ENCODE data around the gene EFTUD2. TPM values are rescaled to one million over a fixed set of nuclear protein-coding genes. Genes with fewer than 3 reads are reported as not detected.

Gene EFTUD2
- total RNA-seq, 1 experiment from 2014 or later = 150 TPM

- intact Hi-C loops (cut with micrococcal nuclease) = no loop called here
- Histone ChIP-seq H3K9ac (ENCODE audit: low read length) (no peak overlapping the region), H3K27ac (ENCODE audit: low read depth, low read length) (no peak overlapping the region), H2AFZ (ENCODE audit: low read depth, low read length, poor library complexity, severe bottlenecking) (no peak overlapping the region), H4K20me1 (ENCODE audit: insufficient read depth) (peaks cover 19% of the 10 kb centered on the region; the same call in 1 of the 2 replicates), H3K36me3 (ENCODE audit: control insufficient read depth in 1 of 2, insufficient read depth in 2 of 2, low read length in 2 of 2) (peaks cover 38 to 40% of the 10 kb centered on the region in 2 experiments), H3K79me2 (ENCODE audit: insufficient read depth, low read length) (peaks cover 78% of the 10 kb centered on the region), H3K27me3 (ENCODE audit: insufficient read depth, low read length) (no peaks in the 10 kb centered on the region), H3K4me3 (replicated peaks in 1 of 2; ENCODE audit: low read depth in 1 of 2, low read length in 2 of 2) (no peak overlapping the region), H3K4me1 (ENCODE audit: control insufficient read depth in 1 of 2, insufficient read depth in 2 of 2, low read length in 2 of 2) (0 out of 4 replicates have a peak, but pooled peaks cover 0 to 4% of the 10 kb centered on the region in 2 experiments), H3K4me2 (ENCODE audit: low read length) (no peak overlapping the region), H3K9me2 (ENCODE audit: insufficient read depth) (no peaks in the 10 kb centered on the region), H3K9me3 (ENCODE audit: control insufficient read depth in 1 of 2, insufficient read depth in 1 of 2, low read depth in 1 of 2, low read length in 2 of 2) (no peaks in the 10 kb centered on the region)
- no peak for DNase-seq (ENCODE audit: low read depth, low spot score)
- POLR2A ChIA-PET = no interaction called here
- RAD21 ChIA-PET (ENCODE audit: low non-redundant PET in 1 of 2, low total read pairs in 2 of 2, uncharacterized antibody in 2 of 2, unreplicated experiment in 2 of 2) = no interaction called here
- CTCF ChIA-PET = interaction anchor here (1.1 kb wide), 1 partner anchor 15 kb away, joined by 3 read pairs; no protein-coding TSS in a partner anchor
- no peak for ATAC-seq
- TF ChIP-seq MAX (IDR thresholded peaks at IDR 0.05) = no peak
- TF ChIP-seq POLR2AphosphoS5 (IDR thresholded peaks at IDR 0.05; ENCODE audit: low read depth, low read length) = no peak
- no peak for TF ChIP-seq SP1 (IDR thresholded peaks at IDR 0.05; ENCODE audit: low read depth)
- TF ChIP-seq YY1 (IDR thresholded peaks at IDR 0.05; ENCODE audit: extremely low read depth, insufficient replicate concordance, low read depth, low read length) = no peak
- TF ChIP-seq POLR2A (IDR thresholded peaks at IDR 0.05; ENCODE audit: borderline replicate concordance, extremely low read depth, insufficient read depth, insufficient read length) = no peak
- TF ChIP-seq CTCF (IDR thresholded peaks at IDR 0.05 in 2 of 3, conservative IDR thresholded peaks at IDR 0.05 in 1 of 3; ENCODE audit: borderline replicate concordance in 1 of 3, insufficient read depth in 1 of 3, low read depth in 2 of 3, low read length in 2 of 3) = no peak
- no peak for TF ChIP-seq TCF7L2 (IDR thresholded peaks at IDR 0.05; ENCODE audit: borderline replicate concordance, extremely low read depth, insufficient read depth, insufficient read length)
- no peak for TF ChIP-seq REST (IDR thresholded peaks at IDR 0.05; ENCODE audit: low read depth)
- no peak for TF ChIP-seq ZFX (IDR thresholded peaks at IDR 0.05)
- TF ChIP-seq CBX3 (IDR thresholded peaks at IDR 0.05; ENCODE audit: low read depth) = no peak
- TF ChIP-seq CEBPB (IDR thresholded peaks at IDR 0.05; ENCODE audit: low read depth) = no peak
- TF ChIP-seq RAD21 (IDR thresholded peaks at IDR 0.05; ENCODE audit: low read depth) = no peak
- TF ChIP-seq SIN3A (IDR thresholded peaks at IDR 0.05; ENCODE audit: low read depth) = no peak
- TF ChIP-seq ZNF274 (IDR thresholded peaks at IDR 0.05; ENCODE audit: low read depth, low read length) = no peak
- TF ChIP-seq EGR1 (IDR thresholded peaks at IDR 0.05; ENCODE audit: low read depth) = no peak
- no peak for TF ChIP-seq EZH2 (IDR thresholded peaks at IDR 0.05)
- no peak for TF ChIP-seq EZH2phosphoT487 (IDR thresholded peaks at IDR 0.05; ENCODE audit: borderline replicate concordance)
- no peak for TF ChIP-seq ELF1 (IDR thresholded peaks at IDR 0.05; ENCODE audit: borderline replicate concordance, low read depth)
- no peak for TF ChIP-seq ZBTB33 (IDR thresholded peaks at IDR 0.05; ENCODE audit: extremely low read depth, insufficient replicate concordance, low read length)
- BruUV-seq (replicated peaks) = no TSS peak
Observed at GRCh38 chr17:44889003-44889402, 10.2 kb downstream of the EFTUD2 start.
